A549 treated with Hydrocortisone at 1 μM for 4 hours (cell line): ENCODE results near the gene CHD1. TPM values are rescaled to one million over a fixed set of nuclear protein-coding genes. Genes with fewer than 3 reads are reported as not detected.

Experiments
- total RNA-seq: library from RNA; stranded (reverse); fragments of 200-300 nt; extraction: Qiagen RNA extraction; gene quantifications from 5 replicates; pipeline ENCODE4 v1.2.3, GENCODE V29; 2022

The CHD1 gene
- 23.4 to 43.5 TPM (median 25.7 TPM) in 5 replicates for total RNA-seq

GRCh38 chr5:98928873-98929709, at the start of gene CHD1:
Gene CHD1, minus strand, starts transcription at chr5:98929007. Its CDS starts 2,621 bp downstream, at chr5:98926386.

Other genes with a start within 250 kb of the CHD1 start
- gene RGMB, start 155.3 kb downstream of the CHD1 start, total RNA-seq: 6.0 to 7.6 TPM (median 6.9 TPM) in 5 replicates